Peyer's patch (tissue), 4 donors: ENCODE measurements around the gene PCK1.

Source experiments
- POLR2A ChIP-seq, 2 donors: fragments of 450-650 bp; IDR thresholded peaks; one replicate each; pipeline ENCODE4 v1.5.1; 2017; ENCODE audit warnings: antibody characterized with exemption in 2 of 2, mild to moderate bottlenecking in 2 of 2, moderate library complexity in 2 of 2
- TF ChIP-seq, protein P1 (sequence below), 6 experiments: fragments of 450-650 bp in 4 of 6; fragments of 200-600 bp in 2 of 6; sonication (generic) in 1 of 6; IDR thresholded peaks; one replicate each; pipeline ENCODE4 v1.5.1; 2017 to 2019; ENCODE audit warnings: antibody characterized with exemption in 6 of 6, mild to moderate bottlenecking in 3 of 6, moderate library complexity in 1 of 6

DNA sequence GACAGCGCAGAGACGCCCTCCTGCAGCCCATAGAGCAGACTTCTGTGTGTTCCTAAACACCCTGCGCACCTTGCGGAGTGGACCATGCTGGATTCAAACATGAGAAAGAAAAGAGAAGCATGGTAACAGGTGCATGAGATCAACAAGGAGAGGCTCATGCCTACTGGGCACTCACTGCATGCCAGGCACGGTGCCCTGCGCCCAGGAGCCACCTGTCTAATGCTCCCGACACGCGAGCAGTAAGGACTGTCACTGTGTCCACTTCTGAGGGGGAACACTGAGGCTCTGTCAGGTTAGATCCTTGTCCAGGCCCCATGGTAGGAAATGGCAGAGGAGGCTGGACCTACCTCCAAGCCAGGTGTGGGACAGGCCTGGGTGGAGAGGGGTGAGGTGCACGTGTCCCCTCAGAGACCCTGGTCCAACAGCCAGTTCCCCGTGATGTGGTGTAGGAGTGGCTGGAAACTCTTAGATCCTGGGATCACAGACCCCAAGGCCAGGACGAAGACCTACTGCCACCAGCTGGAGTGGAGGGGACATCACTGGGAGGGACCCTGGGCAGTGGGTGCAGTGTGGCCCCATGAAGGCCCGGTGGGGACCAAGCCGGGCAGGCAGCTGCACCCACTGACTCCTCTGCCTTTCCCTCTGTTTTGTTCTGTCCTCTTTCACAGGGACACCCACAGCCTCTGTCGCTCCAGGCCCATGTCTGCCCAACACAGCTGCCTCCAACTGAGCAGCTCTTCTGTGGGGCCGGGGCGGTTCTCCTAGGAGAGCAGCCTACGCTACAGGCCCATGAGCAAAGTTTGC lies 29.8 kb downstream of the PCK1 start:
- TF ChIP-seq POLR2A (IDR thresholded peaks at IDR 0.05) = no peak
- TF ChIP-seq, protein P1, sequence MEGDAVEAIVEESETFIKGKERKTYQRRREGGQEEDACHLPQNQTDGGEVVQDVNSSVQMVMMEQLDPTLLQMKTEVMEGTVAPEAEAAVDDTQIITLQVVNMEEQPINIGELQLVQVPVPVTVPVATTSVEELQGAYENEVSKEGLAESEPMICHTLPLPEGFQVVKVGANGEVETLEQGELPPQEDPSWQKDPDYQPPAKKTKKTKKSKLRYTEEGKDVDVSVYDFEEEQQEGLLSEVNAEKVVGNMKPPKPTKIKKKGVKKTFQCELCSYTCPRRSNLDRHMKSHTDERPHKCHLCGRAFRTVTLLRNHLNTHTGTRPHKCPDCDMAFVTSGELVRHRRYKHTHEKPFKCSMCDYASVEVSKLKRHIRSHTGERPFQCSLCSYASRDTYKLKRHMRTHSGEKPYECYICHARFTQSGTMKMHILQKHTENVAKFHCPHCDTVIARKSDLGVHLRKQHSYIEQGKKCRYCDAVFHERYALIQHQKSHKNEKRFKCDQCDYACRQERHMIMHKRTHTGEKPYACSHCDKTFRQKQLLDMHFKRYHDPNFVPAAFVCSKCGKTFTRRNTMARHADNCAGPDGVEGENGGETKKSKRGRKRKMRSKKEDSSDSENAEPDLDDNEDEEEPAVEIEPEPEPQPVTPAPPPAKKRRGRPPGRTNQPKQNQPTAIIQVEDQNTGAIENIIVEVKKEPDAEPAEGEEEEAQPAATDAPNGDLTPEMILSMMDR (IDR thresholded peaks at IDR 0.05) = no peak
